NCI-H226 (cell line): Measurements from ENCODE around the gene AXL.
A peak's percentile ranks its signal among the peaks of the same experiment; 100 is the strongest.

Experiments
- DNase-seq: peaks from one replicate; pipeline ENCODE4 v3.0.0-alpha.2; 2015

AXL gene

DNA sequence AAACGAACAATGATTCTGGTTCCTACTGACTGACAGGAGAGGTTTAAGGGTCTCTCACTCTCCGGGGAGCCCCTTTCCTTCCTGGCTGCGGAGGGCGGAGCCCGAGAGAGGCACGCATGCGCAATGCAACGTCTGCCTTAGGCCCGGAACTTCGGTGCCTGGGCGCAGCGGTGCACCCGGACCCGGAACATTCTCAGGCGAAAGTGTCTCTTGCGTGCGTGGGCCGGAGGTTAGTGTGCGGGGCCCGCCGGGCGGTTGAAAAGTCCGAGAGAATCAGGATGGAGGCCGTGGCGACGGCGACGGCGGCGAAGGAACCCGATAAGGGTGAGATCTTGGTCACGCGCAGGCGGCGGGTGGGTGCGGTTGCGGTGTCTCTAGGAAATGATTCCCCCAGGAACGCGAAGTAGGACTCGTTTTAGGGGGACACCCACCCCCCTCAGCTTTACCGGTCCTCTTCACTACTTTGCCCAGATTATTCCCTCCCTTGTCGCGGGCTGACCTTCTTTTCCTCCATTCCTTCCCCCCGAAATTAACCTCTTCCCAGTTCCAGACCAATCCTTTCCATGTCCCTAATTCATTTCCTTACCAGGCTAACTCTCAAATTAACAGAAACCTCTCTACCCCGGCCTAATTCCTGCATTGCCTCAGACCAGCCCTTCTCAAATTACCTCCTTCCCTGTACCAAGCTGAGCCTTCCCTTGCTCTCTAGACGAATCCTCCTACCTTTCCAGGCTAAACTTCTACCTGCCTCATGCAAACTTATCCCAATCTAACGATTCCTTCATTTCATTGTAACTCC, 91.2 kb downstream of the AXL start, which contains the start of gene CCDC97:
CCDC97 (plus strand) TSS at position 140 of the 799 bp plus-strand sequence; CDS start at position 279, 139 bp downstream.
- peak; percentile 73 for DNase-seq

DNA sequence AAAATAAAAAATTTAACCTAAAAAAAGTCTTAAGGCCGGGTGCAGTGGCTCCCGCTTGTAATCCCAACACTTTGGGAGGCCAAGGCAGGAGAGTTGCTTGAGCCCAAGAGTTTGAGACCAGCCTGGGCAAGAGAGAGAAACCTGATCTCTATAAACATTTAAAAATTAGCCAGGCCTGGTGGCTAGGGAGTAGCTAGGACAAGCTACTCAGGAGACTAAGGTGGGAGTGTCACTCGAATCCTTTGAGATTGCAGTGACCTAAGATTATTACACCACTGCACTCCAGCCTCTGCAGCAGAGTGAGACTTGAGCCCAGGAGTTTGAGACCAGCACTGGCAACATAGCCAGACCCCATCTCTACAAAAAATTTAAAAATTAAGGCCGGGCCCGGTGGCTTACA, 92.0 kb downstream of the AXL start:
- no peak for DNase-seq
